Measurements from ENCODE around the gene AQP1.

Gene AQP1

DNA sequence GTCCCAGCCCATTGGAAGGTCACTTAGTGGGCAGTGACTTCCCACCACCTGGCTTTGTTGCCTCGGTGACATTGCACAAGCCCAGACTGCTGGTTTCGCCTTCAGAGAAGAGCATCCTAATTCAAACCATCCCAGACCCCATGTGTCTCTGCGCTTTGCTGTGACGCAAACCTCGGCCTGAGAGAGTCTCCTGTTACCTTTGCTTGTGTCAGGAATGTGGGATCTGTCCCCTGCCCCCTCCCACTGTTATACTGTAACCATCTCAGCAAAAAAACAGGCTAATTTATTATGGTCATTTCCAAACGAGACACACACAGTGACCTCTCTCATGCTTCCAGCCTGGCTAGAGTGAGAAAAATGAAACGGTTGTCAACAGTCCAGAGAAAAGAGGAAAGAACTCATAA is 25.0 kb upstream of the AQP1 start:
- no peak for DNase-seq

DNA sequence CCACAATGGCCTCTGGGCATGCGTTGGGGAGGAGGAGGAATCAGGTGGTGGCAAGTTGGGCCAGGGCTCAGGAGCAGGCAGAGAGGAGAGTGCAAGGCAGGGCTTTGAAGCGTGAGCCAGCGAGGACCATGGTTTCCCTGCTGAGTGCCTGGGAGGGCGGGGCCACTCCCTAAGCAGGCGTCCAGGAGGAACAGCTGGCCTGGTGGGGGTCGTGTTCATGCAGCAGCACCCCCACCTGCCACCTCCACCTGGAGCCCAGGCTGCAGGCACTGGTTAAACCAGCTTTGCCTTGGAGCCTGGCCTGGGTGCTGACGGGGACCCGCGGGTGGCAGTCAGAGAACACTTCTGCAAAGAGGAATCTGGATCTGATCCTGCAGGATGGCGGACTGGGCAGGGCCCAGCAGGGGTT is 24.2 kb upstream of the AQP1 start:
- DNase-seq: no peak

DNA sequence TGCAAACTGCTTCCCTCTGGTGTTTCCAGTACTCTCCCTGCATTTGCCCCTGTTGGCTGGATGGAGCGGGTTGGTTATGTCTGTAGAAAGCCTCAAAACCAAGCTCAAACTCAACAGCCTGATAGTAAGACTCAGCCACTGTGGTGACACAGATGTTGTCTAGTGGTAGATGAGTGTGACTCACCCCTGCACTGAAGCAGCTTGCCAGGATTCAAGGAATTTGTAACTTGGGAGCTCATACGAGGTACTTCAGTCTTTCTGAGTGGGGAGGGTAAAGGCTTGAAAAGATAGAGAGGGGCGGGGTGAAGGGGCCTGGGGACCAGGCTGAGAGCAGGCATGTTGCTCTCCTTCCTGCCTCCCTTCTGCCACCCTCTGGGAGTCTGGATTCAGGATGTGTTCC is 22.9 kb upstream of the AQP1 start:
- DNase-seq: no peak

DNA sequence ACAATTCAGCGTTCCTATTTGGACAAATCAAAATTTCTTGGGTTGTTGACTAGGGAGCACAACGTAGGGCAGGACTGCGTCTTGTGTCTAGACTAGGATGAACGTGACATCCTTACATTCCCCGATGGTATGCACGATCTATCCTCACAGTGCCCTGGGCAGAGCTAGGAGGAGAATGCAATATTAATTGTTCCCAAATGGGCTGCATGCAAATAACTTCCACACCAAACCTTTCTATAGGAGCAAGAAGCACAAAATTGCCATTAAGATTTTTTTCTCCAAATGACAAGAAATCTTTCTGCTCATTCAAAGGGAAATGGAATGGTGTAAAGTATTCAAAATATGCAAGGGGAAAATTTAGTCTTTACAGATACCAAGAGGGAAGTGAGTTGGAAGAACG is 21.4 kb upstream of the AQP1 start:
- no peak for DNase-seq

DNA sequence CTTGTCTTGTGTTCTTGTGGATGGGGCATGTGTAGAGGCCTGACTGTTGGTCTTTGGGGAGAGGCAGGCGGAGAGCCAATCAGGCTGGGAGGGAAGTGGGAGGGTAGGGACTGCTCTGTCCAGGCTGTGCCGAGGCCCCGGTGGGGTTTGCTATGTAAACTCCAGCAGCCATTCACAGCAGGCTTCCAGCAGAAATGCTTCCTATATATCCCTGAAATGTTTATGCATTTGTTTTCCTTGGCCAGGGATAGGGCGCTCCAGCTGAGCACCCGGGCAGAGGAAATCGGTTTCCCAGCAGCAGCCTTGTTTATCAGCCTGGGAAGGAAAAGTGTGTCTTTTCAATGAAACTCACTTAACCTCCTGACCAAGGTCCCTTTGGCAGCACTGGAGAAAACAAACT is 18.3 kb upstream of the AQP1 start:
- no peak for DNase-seq

DNA sequence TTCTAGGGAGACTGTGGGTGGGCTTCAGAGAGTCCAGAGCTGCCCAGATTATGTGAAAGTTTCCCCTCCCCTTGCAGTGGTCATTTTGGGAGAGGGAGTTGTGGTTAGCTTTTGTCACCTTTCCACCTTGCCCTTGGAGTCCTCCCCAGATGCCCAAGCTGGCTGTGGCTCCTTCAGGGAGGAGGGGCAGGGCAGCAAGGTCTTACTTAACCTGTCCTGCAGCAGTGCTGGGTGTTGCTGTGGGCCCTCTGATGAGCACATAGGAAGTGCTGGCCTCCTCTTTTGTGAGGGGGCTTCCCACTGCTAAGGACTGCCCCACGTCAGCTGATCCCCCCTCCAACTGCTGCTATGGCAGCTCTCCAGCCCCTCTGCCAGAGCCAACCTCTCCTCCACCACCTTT is 17.6 kb upstream of the AQP1 start:
- no peak for DNase-seq

DNA sequence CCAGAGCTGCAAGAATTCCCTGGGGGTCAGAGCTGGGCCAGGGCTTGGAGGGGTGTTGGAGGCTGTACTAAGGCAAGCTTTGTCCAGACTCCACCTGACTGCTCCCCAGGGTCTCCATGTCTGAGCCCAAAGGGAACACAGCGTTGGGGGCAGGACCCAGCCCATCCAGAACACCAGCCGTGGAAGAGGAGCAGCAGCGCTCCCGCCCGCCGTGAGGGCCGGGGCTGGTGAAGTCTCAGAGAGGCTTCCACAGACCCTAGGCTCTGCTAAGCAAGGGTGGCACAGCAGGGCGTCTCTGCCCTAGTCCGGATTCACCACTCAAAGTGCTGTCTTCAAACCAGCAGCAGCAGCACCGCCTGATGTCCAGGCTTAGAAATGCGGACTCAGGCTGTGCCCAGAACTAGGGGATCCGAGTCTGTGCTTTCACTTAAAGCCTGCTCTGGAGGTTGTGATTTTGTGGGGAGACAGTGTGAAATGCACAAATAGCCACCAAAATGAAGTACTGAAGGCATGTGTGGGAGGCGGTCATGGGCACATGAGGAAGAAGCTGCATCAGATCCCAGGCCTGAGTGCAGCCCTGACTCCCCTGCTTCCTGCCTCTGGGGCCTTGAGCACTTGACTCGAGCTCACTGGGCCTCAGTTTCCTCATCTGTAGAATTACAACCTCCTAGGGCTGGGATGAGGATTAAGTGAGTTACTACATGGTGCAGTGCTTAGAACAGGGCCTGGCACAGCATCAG is 16.6 kb upstream of the AQP1 start:
- no peak for DNase-seq

DNA sequence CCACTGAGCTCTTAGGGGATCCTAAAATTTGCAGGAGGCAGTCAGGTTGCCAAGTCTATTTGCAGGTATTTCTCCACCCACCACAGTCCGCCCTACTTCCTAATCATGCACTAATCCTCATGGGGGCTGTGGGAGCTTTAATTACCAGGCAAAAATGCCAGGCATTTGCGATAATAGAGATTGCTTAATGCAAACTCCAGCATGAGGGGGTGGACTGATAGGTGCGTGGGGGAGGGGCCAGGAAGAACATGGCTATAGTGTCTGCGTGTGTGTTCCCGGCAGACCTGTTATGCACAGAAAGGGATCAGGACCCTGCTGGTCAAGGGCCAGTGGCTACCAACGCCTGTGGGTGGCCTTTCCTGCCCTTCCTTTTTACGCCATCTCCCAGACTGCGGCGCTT is 15.6 kb upstream of the AQP1 start:
- DNase-seq: no peak

DNA sequence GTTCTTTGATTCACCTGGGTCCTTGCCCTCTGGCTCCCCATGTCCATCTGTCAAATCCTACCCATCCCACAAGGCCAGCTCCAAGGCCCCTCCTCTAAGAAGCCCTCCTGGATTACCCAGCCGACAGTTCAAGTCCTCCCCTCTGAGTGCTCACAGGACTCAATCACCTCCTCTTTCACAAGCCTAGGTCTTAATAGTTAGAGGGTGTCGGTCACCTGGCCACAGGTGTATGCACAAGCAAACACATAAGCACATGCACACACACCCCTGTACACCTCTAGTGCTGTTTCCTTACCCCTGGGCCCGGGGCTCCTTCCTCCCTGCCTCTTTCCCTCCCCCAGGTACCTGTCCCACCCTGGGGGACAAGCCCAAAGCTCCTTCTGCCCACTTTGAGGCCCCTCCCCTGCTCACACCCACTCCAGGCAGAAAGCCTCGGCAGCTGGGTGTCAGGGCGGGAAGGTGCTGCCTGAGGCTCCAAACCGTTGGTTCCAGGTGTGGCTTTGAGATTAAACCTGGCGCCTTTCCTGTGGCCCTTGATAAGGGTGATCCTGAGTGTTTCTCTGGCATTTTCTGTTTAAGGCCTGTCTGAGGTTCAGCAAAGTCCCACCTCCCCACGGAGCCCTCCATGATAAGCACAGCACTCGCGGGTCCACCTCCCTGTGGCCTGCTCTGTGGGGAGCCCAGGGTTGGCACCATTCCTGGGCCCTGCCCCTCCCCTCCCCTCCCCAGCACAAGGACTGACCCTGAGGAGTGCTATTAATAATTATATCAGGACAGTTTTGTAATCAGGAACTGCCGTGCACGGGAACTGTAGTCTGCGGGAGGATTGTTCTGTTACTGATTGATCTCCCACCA is 14.6 kb upstream of the AQP1 start:
- DNase-seq: no peak

DNA sequence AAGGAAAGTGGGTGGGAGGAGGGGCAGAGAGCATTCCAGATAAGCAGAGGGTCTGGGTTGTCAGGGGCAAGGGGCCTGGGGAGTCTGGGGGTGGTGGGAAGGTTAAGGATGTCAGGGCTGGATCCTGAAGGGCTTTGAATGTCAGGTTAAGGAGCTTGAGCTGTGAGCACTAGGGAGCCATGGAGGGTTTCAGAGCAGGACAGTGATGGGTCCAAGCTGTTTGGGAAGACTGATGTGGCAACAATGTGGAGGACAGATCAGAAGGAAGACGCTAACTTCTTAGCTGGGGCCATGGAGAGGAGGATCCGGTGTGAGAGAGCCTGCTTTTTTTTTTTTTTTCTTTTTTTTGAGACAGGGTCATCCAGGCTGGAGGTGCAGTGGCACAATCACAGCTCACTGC is 13.9 kb upstream of the AQP1 start:
- no peak for DNase-seq

DNA sequence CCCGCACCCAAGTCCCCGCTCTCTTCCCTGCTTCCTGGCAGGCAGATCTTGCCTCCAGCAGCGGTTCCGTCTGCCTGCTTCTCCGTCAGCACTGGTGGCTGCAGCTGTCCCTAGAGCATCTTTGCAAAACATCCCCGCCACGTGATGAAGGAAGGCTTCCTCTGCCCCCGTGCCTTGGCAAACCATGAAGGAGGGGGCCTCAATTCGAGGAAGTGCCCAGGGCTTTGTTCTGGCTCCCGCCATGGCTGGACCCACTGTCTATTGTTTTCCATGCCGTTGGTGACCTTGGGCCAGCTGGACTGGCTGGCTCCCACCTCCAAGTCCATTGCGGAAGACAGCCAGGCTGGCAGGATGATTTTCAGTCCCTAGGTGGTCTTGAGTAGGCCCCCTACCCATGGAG is 13.2 kb upstream of the AQP1 start:
- no peak for DNase-seq

DNA sequence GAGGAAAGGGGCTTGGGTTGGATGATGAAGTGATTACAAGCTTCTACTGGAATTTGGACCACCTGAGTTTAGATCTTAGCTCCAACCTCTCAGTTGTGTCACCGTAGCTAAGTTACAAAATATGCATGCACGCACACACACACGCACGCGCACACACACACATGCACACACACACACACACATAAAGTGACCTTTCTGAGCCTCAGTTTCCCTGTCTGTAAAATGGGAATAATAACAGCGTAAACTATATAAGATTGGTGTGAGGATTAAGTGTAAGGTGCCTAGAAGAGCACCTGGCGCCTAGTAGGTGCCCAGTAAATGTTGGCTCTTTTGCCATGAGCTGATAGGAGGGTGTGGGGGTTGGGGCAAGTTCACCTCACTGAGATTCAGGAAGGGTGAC is 12.6 kb upstream of the AQP1 start:
- DNase-seq: no peak

DNA sequence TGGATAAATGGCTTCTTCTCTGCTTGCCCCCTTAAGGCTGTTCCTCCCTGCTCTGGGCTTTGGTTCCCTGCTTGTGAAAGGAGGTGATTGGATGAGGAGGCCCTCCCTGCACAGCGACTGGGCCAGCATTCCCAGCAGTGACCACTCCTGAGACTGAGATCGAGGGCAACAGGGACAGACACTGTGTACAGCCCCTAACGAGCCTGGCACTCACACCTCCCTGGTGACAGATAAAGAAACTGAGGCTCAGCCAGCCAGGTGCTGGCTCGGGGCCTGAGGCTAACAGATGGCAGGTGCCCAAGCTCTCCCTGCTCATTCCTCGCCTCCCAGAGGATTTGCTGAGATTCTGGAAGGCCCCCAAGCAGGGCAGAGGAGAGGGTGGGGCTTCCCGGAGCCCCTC is 12.0 kb upstream of the AQP1 start:
- no peak for DNase-seq

DNA sequence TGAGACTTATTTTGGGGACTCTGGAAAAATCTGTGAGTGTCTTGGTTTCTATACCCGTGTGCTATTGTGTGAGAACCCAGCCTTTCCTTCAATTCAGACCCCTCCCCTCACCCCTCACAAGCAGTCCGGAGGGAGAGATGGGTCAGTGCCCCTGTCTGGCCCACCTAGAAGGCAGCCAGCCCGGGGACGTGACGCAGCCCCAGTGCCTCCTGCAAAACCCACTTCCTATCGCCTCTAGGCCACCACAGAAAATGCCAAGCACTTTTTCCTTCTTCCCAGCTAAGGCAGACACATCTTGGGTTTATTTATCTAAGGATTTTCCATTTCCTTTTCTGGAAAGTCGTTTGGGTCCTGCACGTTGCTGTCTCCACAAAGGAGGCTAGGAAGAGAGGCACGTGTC is 11.6 kb upstream of the AQP1 start:
- DNase-seq: no peak

DNA sequence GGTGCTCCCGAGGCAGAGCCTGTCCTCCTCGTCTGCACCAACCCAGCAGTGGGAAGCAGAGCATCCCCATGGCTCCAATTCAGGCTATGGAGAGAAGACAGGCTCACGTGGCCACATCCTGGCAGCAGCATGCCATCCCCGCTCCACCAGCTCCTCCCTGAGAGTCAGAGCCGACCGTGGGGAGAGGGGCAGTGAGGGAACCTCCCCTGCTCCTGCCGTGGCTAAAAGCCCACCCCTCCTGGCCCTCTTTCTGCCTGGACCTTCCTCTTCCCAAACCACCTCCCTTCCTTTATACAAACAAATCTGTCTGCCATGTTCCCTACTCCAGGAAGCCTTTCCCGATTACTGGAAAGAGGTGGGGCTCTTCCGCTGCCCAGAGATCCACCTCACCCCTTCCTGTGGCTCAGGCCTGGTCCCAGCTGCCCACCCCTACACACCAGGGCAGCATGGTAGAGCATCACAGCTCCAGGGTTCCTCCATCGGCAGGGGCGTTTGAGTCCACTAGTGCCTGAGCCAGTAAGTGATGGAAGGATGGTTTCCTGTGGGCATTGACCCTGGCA is 10.8 kb upstream of the AQP1 start:
- no peak for DNase-seq

DNA sequence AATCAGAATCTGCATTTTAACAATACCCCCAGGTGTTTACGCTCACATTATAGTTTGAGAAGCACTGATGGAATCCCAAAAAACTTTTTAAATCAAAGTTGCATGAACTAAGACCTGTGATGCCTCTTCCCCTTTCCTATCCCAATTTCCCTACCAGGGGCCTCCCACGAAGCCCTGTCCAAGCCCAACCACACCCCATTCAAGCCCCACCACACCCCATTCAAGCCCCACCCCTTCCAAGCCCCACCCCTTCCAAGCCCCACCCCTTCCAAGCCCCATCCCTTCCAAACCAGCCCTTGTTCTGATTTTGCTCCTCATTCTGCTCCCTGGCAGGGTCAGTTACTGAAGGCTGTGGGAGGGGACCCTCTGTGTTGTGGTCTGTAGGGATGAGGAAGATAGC is 9.8 kb upstream of the AQP1 start:
- no peak for DNase-seq

DNA sequence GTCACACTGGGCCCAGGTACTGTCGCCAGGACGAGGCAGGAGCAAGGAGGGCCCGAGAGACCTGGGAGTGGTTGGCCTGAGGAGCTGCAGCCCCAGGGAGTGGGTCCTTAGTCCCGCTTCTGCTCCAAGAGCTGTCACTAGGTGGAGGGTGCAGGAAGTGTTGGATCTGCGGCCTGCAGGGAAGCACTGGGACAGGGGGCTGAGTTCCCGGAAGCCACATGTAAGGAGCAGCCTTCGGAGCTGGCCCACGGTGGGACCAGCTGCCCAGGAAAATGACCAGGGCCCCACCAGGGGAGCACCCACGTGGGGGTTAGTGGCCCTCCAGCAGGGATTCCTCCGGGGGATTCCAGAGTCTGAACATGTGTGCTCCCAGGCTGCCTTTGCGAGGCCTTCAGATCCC is 9.2 kb upstream of the AQP1 start:
- no peak for DNase-seq

DNA sequence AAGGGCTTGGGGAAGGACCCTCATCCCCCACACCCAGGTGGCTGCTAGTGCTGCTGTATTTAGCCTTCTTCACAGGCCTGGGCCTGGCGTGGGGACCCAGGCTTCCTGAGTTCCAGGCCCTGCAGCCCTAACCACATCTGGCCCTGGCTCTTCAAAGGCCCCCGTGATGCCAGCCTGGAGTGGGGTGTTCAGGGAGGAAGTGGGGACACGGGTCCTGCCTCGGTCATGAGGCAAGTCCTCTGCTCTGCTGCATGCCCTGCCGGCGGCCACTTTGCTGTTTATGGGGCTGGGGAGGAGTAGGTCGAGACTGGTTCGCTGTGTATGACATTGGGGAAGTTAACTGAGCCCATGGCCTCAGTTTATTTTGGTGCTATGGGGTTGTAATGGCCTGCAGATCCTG is 8.5 kb upstream of the AQP1 start:
- DNase-seq: no peak

DNA sequence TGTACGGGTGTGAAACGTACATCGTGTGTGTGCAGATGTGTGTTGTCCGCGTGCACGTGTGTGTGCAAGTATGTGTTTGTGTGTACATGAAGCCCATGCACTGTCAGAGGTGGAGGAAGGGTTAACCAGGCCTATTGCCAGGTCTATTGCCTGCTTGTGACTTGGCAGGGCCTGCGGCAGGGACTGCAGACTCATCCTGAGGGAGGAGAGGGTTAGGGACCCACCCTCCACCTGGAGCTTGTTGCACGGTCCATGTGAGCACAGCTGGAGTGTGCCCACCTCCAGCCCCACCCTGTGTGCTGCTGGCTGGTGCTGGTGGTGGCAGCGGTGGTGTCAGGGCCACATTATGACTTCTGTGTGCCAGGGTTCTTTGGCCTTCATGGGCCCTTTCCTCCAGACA is 7.1 kb upstream of the AQP1 start:
- no peak for DNase-seq

DNA sequence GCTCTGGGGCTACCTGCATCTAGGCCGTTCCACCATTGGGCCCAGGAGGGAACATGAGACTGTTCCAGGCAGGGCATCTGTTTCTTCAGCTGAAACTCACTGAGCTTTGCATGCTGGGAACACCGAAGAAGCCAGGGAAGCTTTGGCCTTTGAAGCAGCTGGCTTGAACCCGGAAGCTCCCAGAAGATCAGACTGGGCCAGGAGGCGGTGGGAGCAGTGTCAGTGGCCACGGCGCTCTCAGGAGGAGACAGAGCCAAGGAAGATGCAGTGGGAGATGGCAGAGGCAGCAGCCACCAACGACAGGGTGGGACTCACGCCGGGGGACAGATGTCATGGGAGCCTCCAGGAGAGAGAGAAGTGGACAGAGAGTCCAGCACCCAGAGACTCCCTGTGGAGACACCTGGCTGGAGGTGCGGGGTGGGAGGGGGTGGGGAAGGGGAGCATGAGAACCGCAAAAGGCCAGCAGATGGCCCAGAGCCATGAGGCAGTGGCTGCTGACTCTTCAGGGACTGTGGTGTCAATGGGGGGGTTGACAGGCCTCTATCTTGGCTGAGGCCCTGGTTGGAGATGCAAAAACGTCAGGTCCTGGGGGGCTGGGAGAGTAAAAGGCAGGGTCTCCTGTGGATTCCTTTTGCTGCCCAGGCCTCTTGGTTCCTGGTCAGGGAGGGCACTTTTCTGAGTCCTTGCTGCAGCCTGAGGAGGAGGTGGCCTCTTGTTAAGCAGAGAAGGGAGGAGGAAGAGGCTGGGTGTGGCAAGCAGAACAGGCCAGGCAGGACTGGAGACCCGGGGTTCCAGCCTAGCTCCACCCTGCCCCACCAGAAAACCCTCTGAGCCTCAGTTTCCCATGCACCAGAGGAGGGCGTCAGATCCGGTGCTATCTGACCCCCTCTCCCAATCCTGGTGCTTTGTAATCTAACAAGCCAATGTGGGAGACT is 6.3 kb upstream of the AQP1 start:
- DNase-seq: no peak

DNA sequence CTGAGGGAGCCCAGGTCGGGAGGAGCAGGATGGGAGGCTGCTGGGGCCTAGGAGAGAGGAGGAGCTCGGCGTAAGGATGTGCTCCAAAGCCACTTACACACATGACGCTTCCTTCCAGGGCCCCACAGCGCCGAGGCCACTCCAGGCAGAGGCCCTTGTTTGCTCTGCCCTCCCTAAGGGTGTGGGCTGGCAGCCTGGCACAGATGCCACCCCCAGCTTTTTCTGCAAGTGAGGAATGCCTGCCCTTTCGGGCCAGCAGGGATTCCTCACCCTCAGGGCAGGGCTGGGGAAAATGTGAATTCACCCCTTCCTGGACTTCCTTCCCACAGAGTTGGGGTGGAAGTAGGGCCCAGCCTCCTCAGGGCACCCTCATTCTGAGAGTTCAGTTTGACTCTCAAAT is 5.6 kb upstream of the AQP1 start:
- no peak for DNase-seq

DNA sequence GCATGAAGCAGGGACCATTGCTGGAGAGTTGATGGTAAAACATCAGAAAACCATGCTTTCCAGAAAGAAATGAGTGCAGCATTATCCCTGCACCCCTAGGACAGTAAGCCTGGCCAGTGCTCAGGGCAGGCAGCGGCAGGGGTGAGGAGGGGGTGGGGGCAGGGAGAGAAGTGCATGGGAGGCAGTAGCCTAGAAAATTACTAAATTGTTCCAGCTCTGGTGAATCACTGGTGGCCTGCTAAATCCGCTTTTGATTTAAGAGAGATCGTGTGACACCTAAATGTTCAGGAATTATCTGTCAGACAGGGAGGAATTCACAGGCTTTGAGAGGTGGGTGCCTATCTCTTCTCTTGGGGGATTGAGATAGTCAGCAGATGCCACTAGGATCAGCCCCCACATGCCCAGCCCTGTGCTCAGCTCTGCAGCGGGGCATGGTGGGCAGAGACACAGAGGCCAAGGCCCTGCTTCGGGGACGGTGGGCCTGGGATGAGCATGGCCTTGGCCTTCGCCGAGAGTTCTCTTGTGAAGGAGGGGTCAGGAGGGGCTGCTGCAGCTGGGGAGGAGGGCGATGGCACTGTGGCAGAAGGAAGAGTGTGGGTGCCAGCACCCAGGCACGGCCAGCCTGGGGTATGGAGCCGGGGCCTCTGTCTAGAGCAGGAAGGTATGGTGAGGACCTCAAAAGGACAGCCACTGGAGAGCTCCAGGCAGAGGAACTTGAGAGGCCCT is 5.0 kb upstream of the AQP1 start:
- DNase-seq: no peak
